ENCODE measurements around the gene GRAMD2A. TPM values are rescaled to one million over a fixed set of nuclear protein-coding genes. Genes with fewer than 3 reads are reported as not detected.

GRAMD2A gene
- total and polyA plus RNA-seq, 10 of the 15 experiments (the other 5 are each of a cell fraction or from before 2014, with no cell fraction given) = 0.02 to 0.35 TPM; not detected in 8

- ATAC-seq (no peak), FAIRE-seq (no peak), DNase-seq (ENCODE audit: low read depth, low spot score) (no peak)
- no peaks in the 10 kb centered on the region for H3K36me3 ChIP-seq (ENCODE audit: control insufficient read depth in 2 of 2, insufficient read depth in 2 of 2, low read length in 1 of 2)
- no TSS peak for BruUV-seq (replicated peaks)
- H3K9ac ChIP-seq (ENCODE audit: control insufficient read depth, insufficient read depth, low read length) = no peak overlapping the region
- H3K4me2 ChIP-seq (ENCODE audit: control insufficient read depth, insufficient read depth) = no peak overlapping the region
- in situ Hi-C loops (cut with MboI) = no loop called here
- TF ChIP-seq USF1 (IDR thresholded peaks at IDR 0.05; ENCODE audit: borderline replicate concordance, extremely low read length, insufficient read depth, low read depth, low read length) (no peak), RAD21 (IDR thresholded peaks at IDR 0.05; ENCODE audit: insufficient read depth, low read depth, low read length) (no peak)
- H4K20me1 ChIP-seq (ENCODE audit: control insufficient read depth, insufficient read depth) = no peaks in the 10 kb centered on the region
- H3K4me3 ChIP-seq = no peak overlapping the region
- no peak overlapping the region for H3K27ac ChIP-seq (ENCODE audit: control insufficient read depth, insufficient read depth)
- no peaks in the 10 kb centered on the region for H3K79me2 ChIP-seq (ENCODE audit: control insufficient read depth, insufficient read depth, low read length)
- H2AFZ ChIP-seq (ENCODE audit: control insufficient read depth, low read depth, low read length) = no peak overlapping the region
- no peaks in the 10 kb centered on the region for H3K9me3 ChIP-seq (replicated peaks; ENCODE audit: control insufficient read depth, insufficient read depth, low read length)
- H3K4me1 ChIP-seq (ENCODE audit: control insufficient read depth, insufficient read depth, low read length) = no peaks in the 10 kb centered on the region
- RAD21 ChIA-PET (ENCODE audit: unreplicated experiment) = no interaction called here
- H3K27me3 ChIP-seq (replicated peaks in 1 of 2; ENCODE audit: control insufficient read depth in 2 of 2, insufficient read depth in 2 of 2, low read length in 1 of 2) = peaks cover 3 to 5% of the 10 kb centered on the region in 2 experiments; a peak in 3 of 4 replicates
- intact Hi-C loops (cut with micrococcal nuclease; ENCODE audit: unreplicated experiment) = no loop called here
- WGBS (ENCODE audit: insufficient coverage, insufficient replicate concordance, low lambda C conversion rate, missing lambda C conversion rate) = 17% methylated on average over 28 of the region's 34 CpGs
- CTCF ChIA-PET = no interaction called here
- SMC1A ChIA-PET (ENCODE audit: uncharacterized antibody, unreplicated experiment) = no interaction called here
- POLR2A ChIA-PET = no interaction called here
Observed at GRCh38 chr15:72184165-72184811, 13.3 kb downstream of the GRAMD2A start.

DNA sequence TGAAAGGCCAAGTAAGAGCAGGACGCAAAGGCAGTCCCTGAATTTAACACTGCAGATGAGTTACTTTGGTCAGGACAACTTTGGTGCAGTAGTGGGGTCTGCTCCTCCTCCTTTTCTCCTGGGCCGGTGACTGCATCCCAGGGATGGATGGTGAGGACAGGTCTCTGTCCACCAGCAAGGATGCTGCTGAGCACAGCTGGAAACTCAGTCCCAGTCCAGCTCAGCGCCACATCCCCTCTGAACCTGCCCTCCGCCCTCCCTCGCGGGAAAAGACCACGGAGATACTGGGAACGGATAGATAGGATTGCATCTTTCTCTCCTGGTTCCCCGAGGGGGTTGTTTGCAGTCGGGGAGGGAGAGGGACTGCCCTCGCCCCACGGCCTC is 13.8 kb downstream of the GRAMD2A start:
- no peaks in the 10 kb centered on the region for H3K9me3 ChIP-seq (replicated peaks; ENCODE audit: control insufficient read depth, insufficient read depth, low read length)
- CTCF ChIA-PET = no interaction called here
- WGBS (ENCODE audit: insufficient coverage, insufficient replicate concordance, low lambda C conversion rate, missing lambda C conversion rate) = 39% methylated on average over 11 of the region's 12 CpGs
- RAD21 ChIA-PET (ENCODE audit: unreplicated experiment) = no interaction called here
- intact Hi-C loops (cut with micrococcal nuclease; ENCODE audit: unreplicated experiment) = no loop called here
- H3K79me2 ChIP-seq (ENCODE audit: control insufficient read depth, insufficient read depth, low read length) = no peaks in the 10 kb centered on the region
- BruUV-seq (replicated peaks) = no TSS peak
- FAIRE-seq (no peak), ATAC-seq (no peak), DNase-seq (ENCODE audit: low read depth, low spot score) (no peak)
- no peak for TF ChIP-seq SMC3 (IDR thresholded peaks at IDR 0.05; ENCODE audit: borderline replicate concordance, low read length)
- H3K27me3 ChIP-seq (replicated peaks in 1 of 2; ENCODE audit: control insufficient read depth in 2 of 2, insufficient read depth in 2 of 2, low read length in 1 of 2) = peaks cover 3 to 5% of the 10 kb centered on the region in 2 experiments; a peak in 3 of 4 replicates
- in situ Hi-C loops (cut with MboI) = no loop called here
- POLR2A ChIA-PET = no interaction called here
- no peak overlapping the region for H2AFZ ChIP-seq (ENCODE audit: control insufficient read depth, low read depth, low read length)
- H3K36me3 ChIP-seq (ENCODE audit: control insufficient read depth in 2 of 2, insufficient read depth in 2 of 2, low read length in 1 of 2) = no peaks in the 10 kb centered on the region
- no peak overlapping the region for H3K9ac ChIP-seq (ENCODE audit: control insufficient read depth, insufficient read depth, low read length)
- no peak overlapping the region for H3K4me3 ChIP-seq
- no peaks in the 10 kb centered on the region for H3K4me1 ChIP-seq (ENCODE audit: control insufficient read depth, insufficient read depth, low read length)
- SMC1A ChIA-PET (ENCODE audit: uncharacterized antibody, unreplicated experiment) = no interaction called here
- H3K4me2 ChIP-seq (ENCODE audit: control insufficient read depth, insufficient read depth) = no peak overlapping the region
- no peak overlapping the region for H3K27ac ChIP-seq (ENCODE audit: control insufficient read depth, insufficient read depth)
- H4K20me1 ChIP-seq (ENCODE audit: control insufficient read depth, insufficient read depth) = no peaks in the 10 kb centered on the region
